ENCODE measurements around the gene PRKAG2.

- TF ChIP-seq, protein P1, sequence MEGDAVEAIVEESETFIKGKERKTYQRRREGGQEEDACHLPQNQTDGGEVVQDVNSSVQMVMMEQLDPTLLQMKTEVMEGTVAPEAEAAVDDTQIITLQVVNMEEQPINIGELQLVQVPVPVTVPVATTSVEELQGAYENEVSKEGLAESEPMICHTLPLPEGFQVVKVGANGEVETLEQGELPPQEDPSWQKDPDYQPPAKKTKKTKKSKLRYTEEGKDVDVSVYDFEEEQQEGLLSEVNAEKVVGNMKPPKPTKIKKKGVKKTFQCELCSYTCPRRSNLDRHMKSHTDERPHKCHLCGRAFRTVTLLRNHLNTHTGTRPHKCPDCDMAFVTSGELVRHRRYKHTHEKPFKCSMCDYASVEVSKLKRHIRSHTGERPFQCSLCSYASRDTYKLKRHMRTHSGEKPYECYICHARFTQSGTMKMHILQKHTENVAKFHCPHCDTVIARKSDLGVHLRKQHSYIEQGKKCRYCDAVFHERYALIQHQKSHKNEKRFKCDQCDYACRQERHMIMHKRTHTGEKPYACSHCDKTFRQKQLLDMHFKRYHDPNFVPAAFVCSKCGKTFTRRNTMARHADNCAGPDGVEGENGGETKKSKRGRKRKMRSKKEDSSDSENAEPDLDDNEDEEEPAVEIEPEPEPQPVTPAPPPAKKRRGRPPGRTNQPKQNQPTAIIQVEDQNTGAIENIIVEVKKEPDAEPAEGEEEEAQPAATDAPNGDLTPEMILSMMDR (IDR thresholded peaks at IDR 0.05): no peak
- TF ChIP-seq POLR2A (IDR thresholded peaks at IDR 0.05) (no peak), EP300 (IDR thresholded peaks at IDR 0.05) (no peak)
Observed at GRCh38 chr7:151761957-151762356, 115.0 kb downstream of the PRKAG2 start.
